Nephron (organoid): ENCODE measurements around the gene PPFIBP2.

Source experiments
- H3K27ac Mint-ChIP-seq, 3 experiments: 2 replicates each; pipeline ENCODE4 v1.8.0; 2020; ENCODE audit warnings: mixed read lengths in 3 of 3, mild to moderate bottlenecking in 2 of 3, moderate library complexity in 1 of 3
- H3K27me3 Mint-ChIP-seq: 2 replicates; pipeline ENCODE4 v1.8.0; 2021; ENCODE audit warnings: low read depth, mild to moderate bottlenecking, moderate library complexity, mixed read lengths
- H3K36me3 Mint-ChIP-seq: 2 replicates; pipeline ENCODE4 v1.8.0; 2020; ENCODE audit warnings: low read depth, mixed read lengths
- H3K4me1 Mint-ChIP-seq: 2 replicates; pipeline ENCODE4 v1.8.0; 2020; ENCODE audit warnings: mixed read lengths
- H3K4me3 Mint-ChIP-seq, 3 experiments: 2 replicates each; pipeline ENCODE4 v1.8.0; 2020; ENCODE audit warnings: mild to moderate bottlenecking in 3 of 3, mixed read lengths in 3 of 3, moderate library complexity in 2 of 3
- H3K9me3 Mint-ChIP-seq: 2 replicates; pipeline ENCODE4 v1.8.0; 2020; ENCODE audit warnings: mixed read lengths
- TF ChIP-seq, protein P1 (sequence below), 3 experiments: fragments of 200-600 bp; sonication (generic); IDR thresholded peaks; one replicate each; pipeline ENCODE4 v1.5.0; 2021; ENCODE audit warnings: antibody characterized with exemption in 3 of 3; ENCODE audit not compliant: unreplicated experiment in 3 of 3

The PPFIBP2 gene

DNA sequence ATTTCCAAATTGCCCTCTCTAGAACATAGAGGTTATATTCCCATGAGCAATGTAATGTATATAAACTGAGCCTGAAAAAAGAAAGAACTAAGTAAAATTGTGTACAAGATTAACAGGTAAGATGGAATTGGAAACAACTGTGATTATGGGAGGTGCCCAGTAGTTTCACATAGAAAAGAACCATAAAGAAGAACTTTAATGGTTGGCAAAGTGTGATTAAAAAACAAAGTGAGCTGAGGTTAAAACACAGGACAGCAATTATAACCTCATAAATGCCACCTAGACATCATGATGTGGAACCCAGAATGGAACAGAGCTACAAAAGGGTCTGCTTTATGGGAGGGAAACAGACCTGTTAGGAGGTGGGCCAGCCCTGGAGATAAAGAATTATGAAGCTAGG, 100.9 kb downstream of the PPFIBP2 start:
- Mint-ChIP-seq H3K4me3 (no peak overlapping the region), H3K36me3 (peaks cover 40% of the 10 kb centered on the region), H3K9me3 (no peaks in the 10 kb centered on the region), H3K4me1 (no peaks in the 10 kb centered on the region), H3K27me3 (no peaks in the 10 kb centered on the region), H3K27ac (no peak overlapping the region)
- TF ChIP-seq, protein P1, sequence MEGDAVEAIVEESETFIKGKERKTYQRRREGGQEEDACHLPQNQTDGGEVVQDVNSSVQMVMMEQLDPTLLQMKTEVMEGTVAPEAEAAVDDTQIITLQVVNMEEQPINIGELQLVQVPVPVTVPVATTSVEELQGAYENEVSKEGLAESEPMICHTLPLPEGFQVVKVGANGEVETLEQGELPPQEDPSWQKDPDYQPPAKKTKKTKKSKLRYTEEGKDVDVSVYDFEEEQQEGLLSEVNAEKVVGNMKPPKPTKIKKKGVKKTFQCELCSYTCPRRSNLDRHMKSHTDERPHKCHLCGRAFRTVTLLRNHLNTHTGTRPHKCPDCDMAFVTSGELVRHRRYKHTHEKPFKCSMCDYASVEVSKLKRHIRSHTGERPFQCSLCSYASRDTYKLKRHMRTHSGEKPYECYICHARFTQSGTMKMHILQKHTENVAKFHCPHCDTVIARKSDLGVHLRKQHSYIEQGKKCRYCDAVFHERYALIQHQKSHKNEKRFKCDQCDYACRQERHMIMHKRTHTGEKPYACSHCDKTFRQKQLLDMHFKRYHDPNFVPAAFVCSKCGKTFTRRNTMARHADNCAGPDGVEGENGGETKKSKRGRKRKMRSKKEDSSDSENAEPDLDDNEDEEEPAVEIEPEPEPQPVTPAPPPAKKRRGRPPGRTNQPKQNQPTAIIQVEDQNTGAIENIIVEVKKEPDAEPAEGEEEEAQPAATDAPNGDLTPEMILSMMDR (IDR thresholded peaks at IDR 0.05; ENCODE audit: unreplicated experiment in 3 of 3) = no peak

DNA sequence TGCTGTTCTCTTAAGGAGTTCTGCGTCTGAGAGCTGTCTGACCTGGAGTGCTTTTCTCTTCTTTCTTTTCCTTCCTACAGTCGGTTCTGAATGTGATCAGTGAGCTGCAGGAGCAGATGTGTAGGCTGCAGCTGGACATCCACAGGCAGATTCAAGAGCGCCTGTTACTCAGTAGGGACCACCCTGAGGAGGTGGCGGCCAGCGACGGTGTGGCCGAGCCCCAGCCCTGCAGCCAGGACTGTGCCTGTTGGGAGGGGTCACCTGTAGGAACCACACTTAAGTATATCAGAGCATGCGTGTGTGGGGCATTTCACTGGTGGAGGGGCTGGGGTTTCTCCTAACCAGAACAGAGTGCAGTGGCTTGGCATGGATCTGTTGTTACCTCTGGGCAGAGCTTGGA, 103.2 kb downstream of the PPFIBP2 start:
- TF ChIP-seq, protein P1 (IDR thresholded peaks at IDR 0.05; ENCODE audit: unreplicated experiment in 3 of 3) = no peak
- Mint-ChIP-seq H3K27ac (no peak overlapping the region), H3K4me3 (no peak overlapping the region), H3K4me1 (no peaks in the 10 kb centered on the region), H3K27me3 (no peaks in the 10 kb centered on the region), H3K36me3 (peaks cover 33% of the 10 kb centered on the region), H3K9me3 (no peaks in the 10 kb centered on the region)

DNA sequence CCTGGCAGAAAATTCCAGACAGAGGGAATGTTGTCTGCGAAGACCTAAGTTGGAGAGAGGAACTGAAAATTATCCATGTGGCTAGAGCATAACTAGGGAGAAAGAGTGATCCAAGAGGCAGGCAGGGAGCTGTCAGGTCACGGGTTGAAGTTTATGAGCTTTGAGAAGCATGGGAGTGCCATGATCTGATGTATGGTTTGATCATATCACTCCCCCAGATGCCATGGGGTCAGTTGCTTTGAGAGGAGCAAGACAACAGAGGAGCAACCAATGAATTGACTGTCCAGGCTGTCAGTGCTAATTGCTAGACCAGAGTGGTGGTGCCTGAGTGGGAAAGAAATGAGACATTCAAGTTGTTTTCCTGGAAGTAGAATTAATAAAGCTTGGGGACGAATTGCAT, 105.5 kb downstream of the PPFIBP2 start:
- Mint-ChIP-seq H3K27ac (peak overlapping the region; percentile 2 to 13 (median 11)), H3K27me3 (no peaks in the 10 kb centered on the region), H3K4me3 (no peak overlapping the region), H3K9me3 (no peaks in the 10 kb centered on the region), H3K4me1 (no peaks in the 10 kb centered on the region), H3K36me3 (peaks cover 34% of the 10 kb centered on the region)
- TF ChIP-seq, protein P1 (IDR thresholded peaks at IDR 0.05; ENCODE audit: unreplicated experiment in 3 of 3) = no peak

DNA sequence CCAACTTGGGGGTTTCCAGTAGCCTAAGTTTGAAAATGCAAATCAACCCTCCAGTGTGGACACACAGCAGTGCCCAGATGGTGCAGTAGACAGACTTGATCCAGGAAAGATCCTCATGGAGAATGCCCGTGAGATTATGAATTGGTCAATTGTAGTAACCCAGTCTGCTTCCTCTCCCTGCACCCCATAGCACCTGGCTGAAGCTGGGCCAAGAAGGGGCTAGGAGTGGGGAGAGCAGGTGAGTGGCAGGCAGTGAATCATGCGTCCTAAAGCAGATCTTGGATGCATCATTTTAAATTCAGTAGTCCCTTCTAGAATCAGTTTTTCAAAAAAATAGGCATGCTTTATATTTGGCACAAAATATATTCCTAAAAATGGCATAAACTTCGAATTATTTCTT, 107.3 kb downstream of the PPFIBP2 start:
- no peaks in the 10 kb centered on the region for H3K9me3 Mint-ChIP-seq
- no peaks in the 10 kb centered on the region for H3K4me1 Mint-ChIP-seq
- H3K27me3 Mint-ChIP-seq = peaks cover 3% of the 10 kb centered on the region
- H3K4me3 Mint-ChIP-seq = no peak overlapping the region
- no peak overlapping the region for H3K27ac Mint-ChIP-seq
- peaks cover 36% of the 10 kb centered on the region for H3K36me3 Mint-ChIP-seq
- TF ChIP-seq, protein P1 (IDR thresholded peaks at IDR 0.05; ENCODE audit: unreplicated experiment in 3 of 3) = no peak

DNA sequence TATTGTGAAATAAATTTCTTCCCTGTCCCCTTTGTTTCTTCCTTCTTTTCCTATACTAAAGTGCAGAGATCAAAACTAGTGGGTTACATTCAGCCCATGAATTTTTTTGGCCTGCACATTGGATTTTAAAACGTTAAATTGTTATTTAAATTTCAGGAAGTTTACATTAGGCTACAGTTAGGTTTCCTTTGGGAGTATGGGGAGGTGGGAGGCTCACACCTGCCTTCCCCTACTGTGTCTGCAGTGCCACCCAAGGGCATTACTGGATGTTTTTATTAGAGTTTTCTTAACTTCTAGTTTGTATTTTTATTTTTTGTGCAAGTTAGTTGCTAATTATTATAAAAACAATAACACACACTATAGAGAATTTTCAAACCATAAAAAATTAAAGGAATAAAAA, 107.8 kb downstream of the PPFIBP2 start:
- TF ChIP-seq, protein P1 (IDR thresholded peaks at IDR 0.05; ENCODE audit: unreplicated experiment in 3 of 3) = no peak
- H3K36me3 Mint-ChIP-seq = peaks cover 32% of the 10 kb centered on the region
- no peak overlapping the region for H3K27ac Mint-ChIP-seq
- no peak overlapping the region for H3K4me3 Mint-ChIP-seq
- H3K4me1 Mint-ChIP-seq = no peaks in the 10 kb centered on the region
- H3K27me3 Mint-ChIP-seq = peaks cover 3% of the 10 kb centered on the region
- H3K9me3 Mint-ChIP-seq = no peaks in the 10 kb centered on the region

DNA sequence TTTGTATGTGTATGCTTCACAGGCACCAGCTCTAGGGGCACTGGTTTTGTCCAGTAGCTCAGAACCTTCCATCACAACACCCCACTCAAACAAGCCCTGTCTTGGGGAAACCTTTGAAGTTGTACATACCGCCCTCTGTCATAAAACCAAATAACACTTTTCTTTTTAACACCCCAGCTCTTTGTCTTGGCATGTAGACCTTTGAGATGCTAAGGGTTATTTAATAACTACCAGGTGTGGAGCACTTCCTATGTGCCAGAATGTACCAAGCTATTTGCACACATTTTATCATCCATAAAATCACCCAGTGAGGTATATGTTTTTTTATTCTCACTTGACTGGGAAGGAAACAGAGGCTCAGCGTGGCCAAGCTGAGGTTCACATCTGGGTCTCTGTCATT, 108.9 kb downstream of the PPFIBP2 start:
- peaks cover 30% of the 10 kb centered on the region for H3K36me3 Mint-ChIP-seq
- H3K4me3 Mint-ChIP-seq = no peak overlapping the region

More for the DNA sequence above, 108.9 kb downstream of the PPFIBP2 start:
- no peak overlapping the region for H3K27ac Mint-ChIP-seq
- peaks cover 3% of the 10 kb centered on the region for H3K27me3 Mint-ChIP-seq
- TF ChIP-seq, protein P1 (IDR thresholded peaks at IDR 0.05; ENCODE audit: unreplicated experiment in 3 of 3) = no peak
- no peaks in the 10 kb centered on the region for H3K4me1 Mint-ChIP-seq
- H3K9me3 Mint-ChIP-seq = no peaks in the 10 kb centered on the region
